PFSK-1 (cell line): ENCODE measurements around the gene ZFHX3.

Experiments used
- FOXP2 ChIP-seq: optimal IDR thresholded peaks from 2 replicates; pipeline ENCODE3; 2011; ENCODE audit warnings: borderline replicate concordance, control low read depth, inconsistent platforms; ENCODE audit not compliant: insufficient read depth; ENCODE audit errors: extremely low read length, extremely low read depth
- POLR2AphosphoS5 ChIP-seq: IDR thresholded peaks from 2 replicates; pipeline ENCODE4 v1.6.1; 2012; ENCODE audit warnings: low read depth, mild to moderate bottlenecking, control low read depth, low read length, moderate library complexity
- SIN3A ChIP-seq: IDR thresholded peaks from 2 replicates; pipeline ENCODE4 v1.6.1; 2012; ENCODE audit warnings: mild to moderate bottlenecking, low read length, moderate library complexity, borderline replicate concordance; ENCODE audit not compliant: insufficient read depth
- TF ChIP-seq, protein P1 (sequence below), 2 experiments: IDR thresholded peaks; 2 replicates each; pipeline versions ENCODE4 v1.6.1 to v1.8.0; 2011 to 2012; ENCODE audit warnings: low read depth in 2 of 2, low read length in 2 of 2, control low read depth in 1 of 2, inconsistent platforms in 1 of 2, mild to moderate bottlenecking in 1 of 2, moderate library complexity in 1 of 2; ENCODE audit not compliant: insufficient read depth in 1 of 2

DNA sequence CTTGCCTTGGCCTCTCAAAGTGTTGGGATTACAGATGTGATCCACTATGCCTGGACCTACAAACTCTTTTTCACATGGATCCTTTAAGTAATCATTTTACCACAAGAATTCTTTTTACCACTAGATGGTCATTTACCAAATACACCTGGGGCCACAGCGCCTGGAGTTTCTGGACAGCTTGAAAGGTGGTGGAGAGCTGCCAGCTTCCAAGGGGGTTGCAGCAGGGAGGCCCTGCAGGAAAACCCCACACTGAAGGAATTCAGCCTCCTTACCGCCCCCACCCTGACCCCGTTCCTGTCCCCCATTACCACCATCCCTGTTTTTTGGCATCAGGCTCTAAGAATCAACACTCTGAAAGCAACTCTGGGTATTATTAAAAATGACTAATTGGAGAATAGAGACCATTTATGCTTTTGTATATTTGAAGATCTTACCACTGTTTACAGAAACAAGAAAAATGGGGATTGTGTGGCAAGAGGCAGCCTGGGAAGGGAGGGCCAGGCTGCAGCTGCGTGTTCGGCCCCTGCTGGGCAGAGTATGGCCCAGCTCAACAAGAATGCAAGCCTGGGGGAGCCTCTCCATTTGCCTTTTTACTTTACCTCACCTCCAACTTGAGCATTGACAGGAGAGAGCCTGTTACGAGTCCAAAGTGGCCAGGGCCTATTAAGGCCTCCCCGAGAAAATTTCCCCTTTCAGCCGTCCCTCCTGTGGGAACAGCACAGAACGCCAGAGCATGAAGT lies 209.9 kb downstream of the ZFHX3 start:
- TF ChIP-seq, protein P1, sequence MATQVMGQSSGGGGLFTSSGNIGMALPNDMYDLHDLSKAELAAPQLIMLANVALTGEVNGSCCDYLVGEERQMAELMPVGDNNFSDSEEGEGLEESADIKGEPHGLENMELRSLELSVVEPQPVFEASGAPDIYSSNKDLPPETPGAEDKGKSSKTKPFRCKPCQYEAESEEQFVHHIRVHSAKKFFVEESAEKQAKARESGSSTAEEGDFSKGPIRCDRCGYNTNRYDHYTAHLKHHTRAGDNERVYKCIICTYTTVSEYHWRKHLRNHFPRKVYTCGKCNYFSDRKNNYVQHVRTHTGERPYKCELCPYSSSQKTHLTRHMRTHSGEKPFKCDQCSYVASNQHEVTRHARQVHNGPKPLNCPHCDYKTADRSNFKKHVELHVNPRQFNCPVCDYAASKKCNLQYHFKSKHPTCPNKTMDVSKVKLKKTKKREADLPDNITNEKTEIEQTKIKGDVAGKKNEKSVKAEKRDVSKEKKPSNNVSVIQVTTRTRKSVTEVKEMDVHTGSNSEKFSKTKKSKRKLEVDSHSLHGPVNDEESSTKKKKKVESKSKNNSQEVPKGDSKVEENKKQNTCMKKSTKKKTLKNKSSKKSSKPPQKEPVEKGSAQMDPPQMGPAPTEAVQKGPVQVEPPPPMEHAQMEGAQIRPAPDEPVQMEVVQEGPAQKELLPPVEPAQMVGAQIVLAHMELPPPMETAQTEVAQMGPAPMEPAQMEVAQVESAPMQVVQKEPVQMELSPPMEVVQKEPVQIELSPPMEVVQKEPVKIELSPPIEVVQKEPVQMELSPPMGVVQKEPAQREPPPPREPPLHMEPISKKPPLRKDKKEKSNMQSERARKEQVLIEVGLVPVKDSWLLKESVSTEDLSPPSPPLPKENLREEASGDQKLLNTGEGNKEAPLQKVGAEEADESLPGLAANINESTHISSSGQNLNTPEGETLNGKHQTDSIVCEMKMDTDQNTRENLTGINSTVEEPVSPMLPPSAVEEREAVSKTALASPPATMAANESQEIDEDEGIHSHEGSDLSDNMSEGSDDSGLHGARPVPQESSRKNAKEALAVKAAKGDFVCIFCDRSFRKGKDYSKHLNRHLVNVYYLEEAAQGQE (IDR thresholded peaks at IDR 0.05; ENCODE audit: insufficient read depth in 1 of 2, low read depth in 2 of 2, low read length in 2 of 2) = no peak
- no peak for TF ChIP-seq POLR2AphosphoS5
- no peak for TF ChIP-seq FOXP2
- no peak for TF ChIP-seq SIN3A
